GM12878 (cell line): ENCODE data around the gene PARD6B. TPM values are rescaled to one million over a fixed set of nuclear protein-coding genes. Genes with fewer than 3 reads are reported as not detected.
A peak's percentile ranks its signal among the peaks of the same experiment; 100 is the strongest.

Source experiments
- ATF2 ChIP-seq: IDR thresholded peaks from 2 replicates; pipeline ENCODE4 v1.6.1; 2012; ENCODE audit warnings: low read length, inconsistent platforms
- CHD1 ChIP-seq: IDR thresholded peaks from 2 replicates; pipeline ENCODE4 v1.6.1; 2012; ENCODE audit warnings: low read depth, low read length, improper control_type of control experiment
- CTCF ChIP-seq, 3 experiments: IDR thresholded peaks in 2 of 3; conservative IDR thresholded peaks in 1 of 3; 2 replicates each; pipeline ENCODE4 v1.5.1; 2011; ENCODE audit warnings: low read depth in 3 of 3, low read length in 3 of 3, mild to moderate bottlenecking in 3 of 3, control low read depth in 2 of 3, moderate library complexity in 2 of 3, inconsistent platforms in 1 of 3, mixed read lengths in 1 of 3; ENCODE audit not compliant: control insufficient read depth in 2 of 3, insufficient read depth in 1 of 3; ENCODE audit errors: extremely low read depth in 1 of 3
- IRF5 ChIP-seq: fragments of 450-650 bp; IDR thresholded peaks from 2 replicates; pipeline ENCODE4 v1.6.1; 2017; ENCODE audit warnings: borderline replicate concordance
- LARP7 ChIP-seq: fragments of 450-650 bp; IDR thresholded peaks from 2 replicates; pipeline ENCODE4 v1.6.1; 2017; ENCODE audit warnings: mild to moderate bottlenecking
- MLLT1 ChIP-seq: fragments of 450-650 bp; IDR thresholded peaks from 2 replicates; pipeline ENCODE4 v1.6.1; 2016; ENCODE audit warnings: mild to moderate bottlenecking
- NFYB ChIP-seq: IDR thresholded peaks from 2 replicates; pipeline ENCODE4 v1.6.1; 2011; ENCODE audit warnings: low read depth, mild to moderate bottlenecking, low read length, improper control_type of control experiment, moderate library complexity; ENCODE audit not compliant: insufficient read depth
- POU2F2 ChIP-seq: IDR thresholded peaks from 3 replicates; pipeline ENCODE4 v1.6.1; 2011; ENCODE audit warnings: low read depth, mild to moderate bottlenecking, low read length, borderline replicate concordance
- PRDM15 ChIP-seq: fragments of 450-650 bp; formaldehyde crosslinking; IDR thresholded peaks from 2 replicates; pipeline ENCODE4 v1.4.0; 2020; ENCODE audit warnings: mild to moderate bottlenecking, moderate library complexity
- RUNX3 ChIP-seq: IDR thresholded peaks from 2 replicates; pipeline ENCODE4 v1.6.1; 2012; ENCODE audit warnings: low read length, inconsistent platforms
- SIN3A ChIP-seq: IDR thresholded peaks from 2 replicates; pipeline ENCODE4 v1.6.1; 2012; ENCODE audit warnings: low read depth, low read length, improper control_type of control experiment
- SKIL ChIP-seq: fragments of 450-650 bp; IDR thresholded peaks from 2 replicates; pipeline ENCODE4 v1.6.1; 2017; ENCODE audit warnings: mild to moderate bottlenecking, low read depth, inconsistent platforms; ENCODE audit not compliant: poor library complexity, severe bottlenecking
- SUPT20H ChIP-seq: IDR thresholded peaks from 2 replicates; pipeline ENCODE4 v1.6.1; 2011; ENCODE audit warnings: low read depth, mild to moderate bottlenecking, low read length, moderate library complexity, borderline replicate concordance; ENCODE audit not compliant: control insufficient read depth
- SUZ12 ChIP-seq: fragments of 200-600 bp; sonication (generic); IDR thresholded peaks from one replicate; pipeline ENCODE4 v1.6.1; 2018; ENCODE audit warnings: antibody characterized with exemption, mild to moderate bottlenecking; ENCODE audit not compliant: unreplicated experiment
- ZNF384 ChIP-seq: IDR thresholded peaks from 2 replicates; pipeline ENCODE4 v1.6.1; 2012; ENCODE audit warnings: low read depth, mild to moderate bottlenecking, low read length, improper control_type of control experiment, borderline replicate concordance
- polyA plus RNA-seq, 11 experiments: library from polyadenylated mRNA; depleted of rRNA in 4 of 11; unstranded in 6 of 11; stranded (reverse) in 5 of 11; fragments of >200 nt; fragmentation: Nextera tagmentation in 4 of 11; fragmentation: Illumina TruSeq in 1 of 11; extraction: Ambion mirVana in 4 of 11; extraction: Trizol in 1 of 11; gene quantifications; 1 replicate in 1 of 11; 2 replicates in 10 of 11; pipeline versions ENCODE4 v1.2.1 to v1.2.3, GENCODE V29; 2011 to 2016; ENCODE audit warnings: inconsistent platforms in 2 of 11, missing spikeins in 2 of 11, low read depth in 1 of 11
- total RNA-seq, 4 experiments: library from RNA; depleted of rRNA in 3 of 4; stranded (reverse); fragments of >200 nt in 3 of 4; fragmentation: Illumina TruSeq in 1 of 4; extraction: Trizol in 1 of 4; gene quantifications; 2 replicates each; pipeline versions ENCODE4 v1.2.1 to v1.2.3, GENCODE V29; 2013 to 2021

The PARD6B gene
- total and polyA plus RNA-seq, 10 of the 15 experiments (the other 5 are each of a cell fraction or from before 2014, with no cell fraction given), result 0.57 to 4.7 (median 2.0) TPM

GRCh38 chr20:50731055-50731929 lies at the start of gene PARD6B (continued):
- TF ChIP-seq SKIL (no peak), POU2F2 (no peak), SUPT20H (no peak), CHD1 (no peak), SIN3A (no peak), NFYB (peak; percentile 78), LARP7 (no peak; the same call in 1 of the 2 replicates), CTCF (IDR thresholded peaks at IDR 0.05 in 2 of 3, conservative IDR thresholded peaks at IDR 0.05 in 1 of 3; ENCODE audit: control insufficient read depth in 2 of 3, extremely low read depth in 1 of 3, insufficient read depth in 1 of 3, low read depth in 3 of 3, low read length in 3 of 3) (no peak), PRDM15 (no peak), SUZ12 (no peak), ATF2 (no peak), MLLT1 (no peak), ZNF384 (no peak), IRF5 (no peak), RUNX3 (peak; percentile 60)
